ES-I3 (cell line): ENCODE results near the gene LMNTD1.
"Not testable (repeated sequence)": the region's sequence is repeated elsewhere in the genome, so short reads cannot be mapped to it uniquely, and the experiment has no call there.

Source experiments
- H3K36me3 ChIP-seq: 2 replicates; pipeline ENCODE4 v1.6.1; 2013; ENCODE audit warnings: mild to moderate bottlenecking, low read length, control low read depth, moderate library complexity; ENCODE audit not compliant: insufficient read depth
- H3K4me1 ChIP-seq: 2 replicates; pipeline ENCODE4 v1.6.1; 2013; ENCODE audit warnings: mild to moderate bottlenecking, control low read depth, low read length; ENCODE audit not compliant: insufficient read depth
- H3K9ac ChIP-seq: 2 replicates; pipeline ENCODE4 v1.6.1; 2013; ENCODE audit warnings: low read depth, mild to moderate bottlenecking, low read length, moderate library complexity
- H3K9me3 ChIP-seq: 2 replicates; pipeline ENCODE4 v1.6.1; 2013; ENCODE audit warnings: mild to moderate bottlenecking, low read length, moderate library complexity; ENCODE audit not compliant: control insufficient read depth, insufficient read depth

Gene LMNTD1

GRCh38 chr12:25491396-25492325 is 61.4 kb downstream of the LMNTD1 start:
- Histone ChIP-seq H3K4me1 (peaks cover 14% of the 10 kb centered on the region; the same call in 1 of the 2 replicates), H3K9me3 (no peaks in the 10 kb centered on the region), H3K36me3 (no peaks in the 10 kb centered on the region), H3K9ac (no peak overlapping the region)

GRCh38 chr12:25488956-25489870 is 63.9 kb downstream of the LMNTD1 start:
- not testable (repeated sequence) for H3K36me3 ChIP-seq, H3K9me3 ChIP-seq, H3K4me1 ChIP-seq
- peak overlapping the region; percentile 60 for H3K9ac ChIP-seq

GRCh38 chr12:25482625-25483024 is 70.5 kb downstream of the LMNTD1 start:
- Histone ChIP-seq H3K36me3 (no peaks in the 10 kb centered on the region), H3K4me1 (no peaks in the 10 kb centered on the region), H3K9me3 (no peaks in the 10 kb centered on the region), H3K9ac (no peak overlapping the region)

- Histone ChIP-seq H3K4me1 (no peaks in the 10 kb centered on the region), H3K9me3 (no peaks in the 10 kb centered on the region), H3K36me3 (no peaks in the 10 kb centered on the region), H3K9ac (no peak overlapping the region)
These were observed 72.9 kb downstream of the LMNTD1 start for GRCh38 chr12:25480145-25480544.

GRCh38 chr12:25477217-25477616 is 75.9 kb downstream of the LMNTD1 start:
- H3K4me1 ChIP-seq, result no peaks in the 10 kb centered on the region
- H3K9me3 ChIP-seq, result peaks cover 4% of the 10 kb centered on the region; the same call in 1 of the 2 replicates
- no peaks in the 10 kb centered on the region for H3K36me3 ChIP-seq
- no peak overlapping the region for H3K9ac ChIP-seq

- Histone ChIP-seq H3K36me3 (no peaks in the 10 kb centered on the region), H3K4me1 (no peaks in the 10 kb centered on the region), H3K9me3 (peaks cover 4% of the 10 kb centered on the region; the same call in 1 of the 2 replicates), H3K9ac (no peak overlapping the region)
These were observed 80.6 kb downstream of the LMNTD1 start for GRCh38 chr12:25472453-25472852.

GRCh38 chr12:25469861-25470260 is 83.2 kb downstream of the LMNTD1 start:
- Histone ChIP-seq H3K4me1 (no peaks in the 10 kb centered on the region), H3K9ac (no peak overlapping the region), H3K36me3 (no peaks in the 10 kb centered on the region), H3K9me3 (peaks cover 4% of the 10 kb centered on the region; the same call in 1 of the 2 replicates)

- H3K9me3 ChIP-seq, result peaks cover 4% of the 10 kb centered on the region; the same call in 1 of the 2 replicates
These were observed 83.7 kb downstream of the LMNTD1 start for GRCh38 chr12:25469368-25469767.

GRCh38 chr12:25463521-25463920 is 89.6 kb downstream of the LMNTD1 start:
- no peaks in the 10 kb centered on the region for H3K4me1 ChIP-seq
- H3K9me3 ChIP-seq, result no peaks in the 10 kb centered on the region
- H3K36me3 ChIP-seq, result no peaks in the 10 kb centered on the region
- H3K9ac ChIP-seq, result no peak overlapping the region

More at GRCh38 chr12:25469368-25469767, 83.7 kb downstream of the LMNTD1 start:
- H3K36me3 ChIP-seq, result no peaks in the 10 kb centered on the region
- H3K9ac ChIP-seq, result no peak overlapping the region
- no peaks in the 10 kb centered on the region for H3K4me1 ChIP-seq

GRCh38 chr12:25463005-25463404 is 90.1 kb downstream of the LMNTD1 start:
- no peaks in the 10 kb centered on the region for H3K36me3 ChIP-seq
- H3K9ac ChIP-seq, result no peak overlapping the region
- H3K9me3 ChIP-seq, result no peaks in the 10 kb centered on the region
- peaks cover 4% of the 10 kb centered on the region; the same call in 1 of the 2 replicates for H3K4me1 ChIP-seq

GRCh38 chr12:25459541-25459951 is 93.5 kb downstream of the LMNTD1 start:
- no peak overlapping the region for H3K9ac ChIP-seq
- H3K36me3 ChIP-seq, result no peaks in the 10 kb centered on the region
- H3K4me1 ChIP-seq, result peaks cover 5% of the 10 kb centered on the region; the same call in 1 of the 2 replicates

GRCh38 chr12:25458047-25458552 is 95.0 kb downstream of the LMNTD1 start:
- no peaks in the 10 kb centered on the region for H3K9me3 ChIP-seq
- H3K36me3 ChIP-seq, result no peaks in the 10 kb centered on the region
- H3K9ac ChIP-seq, result no peak overlapping the region
- H3K4me1 ChIP-seq, result peaks cover 5% of the 10 kb centered on the region; the same call in 1 of the 2 replicates

More at GRCh38 chr12:25459541-25459951, 93.5 kb downstream of the LMNTD1 start:
- no peaks in the 10 kb centered on the region for H3K9me3 ChIP-seq

- H3K36me3 ChIP-seq, result no peaks in the 10 kb centered on the region
- H3K9ac ChIP-seq, result no peak overlapping the region
- peaks cover 5% of the 10 kb centered on the region; the same call in 1 of the 2 replicates for H3K4me1 ChIP-seq
- no peaks in the 10 kb centered on the region for H3K9me3 ChIP-seq
These were observed 96.6 kb downstream of the LMNTD1 start for GRCh38 chr12:25456474-25456873.

- Histone ChIP-seq H3K9me3 (no peaks in the 10 kb centered on the region), H3K4me1 (peaks cover 5% of the 10 kb centered on the region; the same call in 1 of the 2 replicates), H3K9ac (no peak overlapping the region), H3K36me3 (no peaks in the 10 kb centered on the region)
These were observed 97.4 kb downstream of the LMNTD1 start for GRCh38 chr12:25455696-25456095.
